Astrocyte (in vitro differentiated cells and primary cell): ENCODE results near the gene ELMO1.

Experiments used
- EZH2 ChIP-seq: IDR thresholded peaks from 2 replicates; pipeline ENCODE4 v1.6.1; 2012; ENCODE audit warnings: mild to moderate bottlenecking, low read length, inconsistent platforms; ENCODE audit not compliant: insufficient read depth
- TF ChIP-seq, protein P1 (sequence below): IDR thresholded peaks from 2 replicates; pipeline ENCODE4 v1.5.1; 2011; ENCODE audit warnings: low read depth, mild to moderate bottlenecking, inconsistent platforms, low read length, moderate library complexity; ENCODE audit not compliant: insufficient read depth

DNA sequence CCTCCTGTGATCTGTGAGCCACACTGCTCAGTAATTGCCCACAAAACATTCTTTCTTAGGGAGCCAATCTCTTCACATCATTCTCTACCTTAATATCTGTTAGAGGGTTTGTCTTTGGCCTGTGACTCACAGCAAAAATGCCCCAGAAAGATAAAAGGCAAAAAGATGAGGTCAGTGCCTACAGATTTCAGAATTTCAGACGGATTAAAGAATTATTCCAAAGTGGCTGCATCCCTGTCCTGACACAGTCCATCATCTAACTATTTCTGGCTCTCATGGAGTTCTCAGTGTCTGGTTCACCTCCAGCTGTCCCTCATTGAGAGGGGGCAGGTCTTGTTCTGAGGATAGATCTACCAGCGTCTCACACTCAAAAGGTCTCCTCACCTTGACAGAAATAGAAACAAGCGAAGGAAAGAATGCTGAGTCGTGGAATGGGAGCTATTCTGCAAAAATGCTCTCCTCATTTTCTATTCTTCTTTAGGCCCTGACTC, 585.8 kb downstream of the ELMO1 start:
- TF ChIP-seq, protein P1, sequence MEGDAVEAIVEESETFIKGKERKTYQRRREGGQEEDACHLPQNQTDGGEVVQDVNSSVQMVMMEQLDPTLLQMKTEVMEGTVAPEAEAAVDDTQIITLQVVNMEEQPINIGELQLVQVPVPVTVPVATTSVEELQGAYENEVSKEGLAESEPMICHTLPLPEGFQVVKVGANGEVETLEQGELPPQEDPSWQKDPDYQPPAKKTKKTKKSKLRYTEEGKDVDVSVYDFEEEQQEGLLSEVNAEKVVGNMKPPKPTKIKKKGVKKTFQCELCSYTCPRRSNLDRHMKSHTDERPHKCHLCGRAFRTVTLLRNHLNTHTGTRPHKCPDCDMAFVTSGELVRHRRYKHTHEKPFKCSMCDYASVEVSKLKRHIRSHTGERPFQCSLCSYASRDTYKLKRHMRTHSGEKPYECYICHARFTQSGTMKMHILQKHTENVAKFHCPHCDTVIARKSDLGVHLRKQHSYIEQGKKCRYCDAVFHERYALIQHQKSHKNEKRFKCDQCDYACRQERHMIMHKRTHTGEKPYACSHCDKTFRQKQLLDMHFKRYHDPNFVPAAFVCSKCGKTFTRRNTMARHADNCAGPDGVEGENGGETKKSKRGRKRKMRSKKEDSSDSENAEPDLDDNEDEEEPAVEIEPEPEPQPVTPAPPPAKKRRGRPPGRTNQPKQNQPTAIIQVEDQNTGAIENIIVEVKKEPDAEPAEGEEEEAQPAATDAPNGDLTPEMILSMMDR, result no peak
- no peak for TF ChIP-seq EZH2
